IMR-90 (cell line): Measurements from ENCODE around the gene TMEM179. TPM values are rescaled to one million over a fixed set of nuclear protein-coding genes. Genes with fewer than 3 reads are reported as not detected.

Experiments used
- ATAC-seq: fragments of 200-7000 bp; cut with Tn5 transposase; 2 replicates; pipeline ENCODE4 v1.9.1; 2020; ENCODE audit warnings: low read depth, mild to moderate bottlenecking, moderate library complexity
- BruUV-seq: library from RNA; stranded (reverse); fragments of 400-500 nt; replicated peaks from 2 replicates; lab custom pipeline; 2021; lab: Mats Ljungman, UMichigan
- CTCF ChIA-PET: fragments of 300-600 bp; formaldehyde crosslinking; extraction: SDS; loops from one replicate; lab custom pipeline; 2021; ENCODE audit warnings: antibody characterized with exemption; lab: Yijun Ruan, JAX
- POLR2A ChIA-PET: fragments of 300-600 bp; sonication (Branson Sonifier 250); formaldehyde crosslinking; loops from one replicate; lab custom pipeline; 2022; ENCODE audit warnings: antibody characterized with exemption; ENCODE audit not compliant: unreplicated experiment; lab: Charles Lee
- DNase-seq: peaks from one replicate; pipeline ENCODE4 v3.0.0; 2013
- H2AFZ ChIP-seq: replicated peaks from 2 replicates; pipeline ENCODE3; 2013; ENCODE audit warnings: low read length, mild to moderate bottlenecking; ENCODE audit not compliant: poor library complexity
- H2AK5ac ChIP-seq: 2 replicates; pipeline ENCODE4 v1.6.1; 2013; ENCODE audit warnings: low read depth, low read length, inconsistent platforms
- H2AK9ac ChIP-seq: replicated peaks from 2 replicates; pipeline ENCODE3; 2013; ENCODE audit warnings: mild to moderate bottlenecking, low read depth, low read length, moderate library complexity; ENCODE audit not compliant: poor library complexity
- H2BK120ac ChIP-seq: 2 replicates; pipeline ENCODE4 v1.6.1; 2013; ENCODE audit warnings: low read depth, low read length, inconsistent platforms
- H2BK15ac ChIP-seq: 3 replicates; pipeline ENCODE4 v1.6.1; 2013; ENCODE audit warnings: low read depth, low read length, inconsistent platforms
- H2BK20ac ChIP-seq: 2 replicates; pipeline ENCODE4 v1.6.1; 2013; ENCODE audit warnings: low read depth, mild to moderate bottlenecking, inconsistent platforms, low read length, moderate library complexity
- H2BK5ac ChIP-seq: 2 replicates; pipeline ENCODE4 v1.6.1; 2013; ENCODE audit warnings: mild to moderate bottlenecking, low read depth, low read length, inconsistent platforms; ENCODE audit not compliant: poor library complexity, severe bottlenecking
- H3K14ac ChIP-seq: replicated peaks from 2 replicates; pipeline ENCODE4 v1.6.1; 2013; ENCODE audit warnings: low read depth, low read length, inconsistent platforms
- H3K18ac ChIP-seq: 2 replicates; pipeline ENCODE4 v1.6.1; 2013; ENCODE audit warnings: low read depth, low read length, control low read depth
- H3K23ac ChIP-seq: 2 replicates; pipeline ENCODE4 v1.6.1; 2013; ENCODE audit warnings: low read depth, low read length, inconsistent platforms
- H3K27ac ChIP-seq: 2 replicates; pipeline ENCODE4 v1.5.1; 2013; ENCODE audit warnings: mild to moderate bottlenecking, control low read depth, low read length; ENCODE audit not compliant: insufficient read depth
- H3K27me3 ChIP-seq: 2 replicates; pipeline ENCODE4 v1.6.1; 2013; ENCODE audit warnings: low read length; ENCODE audit not compliant: control insufficient read depth, insufficient read depth
- H3K36me3 ChIP-seq: 2 replicates; pipeline ENCODE4 v1.6.1; 2013; ENCODE audit warnings: low read length, mixed read lengths; ENCODE audit not compliant: control insufficient read depth, insufficient read depth
- H3K4ac ChIP-seq: 2 replicates; pipeline ENCODE4 v1.6.1; 2013; ENCODE audit warnings: low read depth, low read length, inconsistent platforms
- H3K4me1 ChIP-seq: 2 replicates; pipeline ENCODE4 v1.6.1; 2013; ENCODE audit warnings: low read length, mixed read lengths; ENCODE audit not compliant: control insufficient read depth, insufficient read depth
- H3K4me2 ChIP-seq: 2 replicates; pipeline ENCODE4 v1.6.1; 2013; ENCODE audit warnings: low read depth, mild to moderate bottlenecking, control low read depth, low read length, moderate library complexity
- H3K4me3 ChIP-seq: 2 replicates; pipeline ENCODE4 v1.5.1; 2013; ENCODE audit warnings: low read depth, mild to moderate bottlenecking, control low read depth, low read length, moderate library complexity; ENCODE audit not compliant: insufficient read depth
- H3K56ac ChIP-seq: 2 replicates; pipeline ENCODE4 v1.6.1; 2013; ENCODE audit warnings: low read length, inconsistent platforms; ENCODE audit not compliant: insufficient read depth; ENCODE audit errors: extremely low read depth
- H3K79me1 ChIP-seq, 2 experiments: 2 replicates each; pipeline ENCODE4 v1.6.1; 2013; ENCODE audit warnings: low read length in 2 of 2, inconsistent platforms in 1 of 2, low read depth in 1 of 2
- H3K9ac ChIP-seq: 2 replicates; pipeline ENCODE4 v1.6.1; 2013; ENCODE audit warnings: low read depth, low read length, control low read depth
- H3K9me1 ChIP-seq: 2 replicates; pipeline ENCODE4 v1.6.1; 2013; ENCODE audit warnings: low read length, inconsistent platforms; ENCODE audit not compliant: insufficient read depth
- H3K9me3 ChIP-seq: 2 replicates; pipeline ENCODE4 v1.6.1; 2013; ENCODE audit warnings: low read length; ENCODE audit not compliant: control insufficient read depth, insufficient read depth
- H4K20me1 ChIP-seq: 2 replicates; pipeline ENCODE4 v1.6.1; 2013; ENCODE audit warnings: low read length, inconsistent platforms; ENCODE audit not compliant: insufficient read depth
- H4K5ac ChIP-seq: 2 replicates; pipeline ENCODE4 v1.6.1; 2013; ENCODE audit warnings: mild to moderate bottlenecking, low read depth, low read length, control low read depth
- H4K8ac ChIP-seq, 2 experiments: 2 replicates each; pipeline ENCODE4 v1.6.1; 2013; ENCODE audit warnings: low read depth in 2 of 2, low read length in 2 of 2, control low read depth in 1 of 2, inconsistent platforms in 1 of 2
- H4K91ac ChIP-seq: 2 replicates; pipeline ENCODE4 v1.6.1; 2013; ENCODE audit warnings: low read depth, low read length, inconsistent platforms; ENCODE audit not compliant: insufficient read depth
- CEBPB ChIP-seq: IDR thresholded peaks from 2 replicates; pipeline ENCODE4 v1.6.1; 2012; ENCODE audit warnings: low read depth, low read length, improper control_type of control experiment
- MAFK ChIP-seq: IDR thresholded peaks from 2 replicates; pipeline ENCODE4 v1.6.1; 2012; ENCODE audit warnings: low read depth, low read length, improper control_type of control experiment
- RAD21 ChIP-seq: IDR thresholded peaks from 2 replicates; pipeline ENCODE4 v1.6.1; 2012; ENCODE audit warnings: low read length, improper control_type of control experiment
- SMC3 ChIP-seq: fragments of 150-350 bp; IDR thresholded peaks from 2 replicates; pipeline ENCODE4 v1.6.1; 2016; ENCODE audit warnings: low read depth, mild to moderate bottlenecking, antibody characterized with exemption, low read length, moderate library complexity
- USF2 ChIP-seq: fragments of 150-350 bp; IDR thresholded peaks from 2 replicates; pipeline ENCODE4 v1.6.1; 2017; ENCODE audit warnings: mild to moderate bottlenecking, antibody characterized with exemption, low read length, low read depth
- WGBS, 2 experiments: methylation state at CpG; one replicate each; pipeline versions ENCODE4 v1.1.5 to v1.1.7; 2013; ENCODE audit warnings: missing lambda C conversion rate in 2 of 2; ENCODE audit not compliant: insufficient read length in 1 of 2; ENCODE audit errors: extremely low coverage in 2 of 2; 5-methylcytosine and 5-hydroxymethylcytosine counted together
- dilution Hi-C: fragments of 300-500 bp; cut with HindIII; formaldehyde crosslinking; loops from one replicate; pipeline ENCODE4 v1.14.3; 2018; ENCODE audit warnings: low sequenced_read_pairs; ENCODE audit not compliant: unreplicated experiment
- in situ Hi-C: fragments of 300-500 bp; cut with MboI; formaldehyde crosslinking; loops from 3 replicates; pipeline ENCODE4 v1.14.3; 2019; ENCODE audit warnings: low sequenced_read_pairs, inconsistent platforms, mixed read lengths
- intact Hi-C: fragments of 100-400 bp; cut with micrococcal nuclease; formaldehyde crosslinking; loops from 2 replicates; pipeline ENCODE4 v1.10.0; 2022
- polyA plus RNA-seq, 3 experiments: library from polyadenylated mRNA; depleted of rRNA; stranded (reverse); fragments of >200 nt; gene quantifications; 2 replicates each; pipeline ENCODE4 v1.2.3, GENCODE V29; 2012; ENCODE audit warnings: low replicate concordance in 1 of 3
- total RNA-seq: library from RNA; depleted of rRNA; stranded (reverse); fragments of >200 nt; gene quantifications from 2 replicates; pipeline ENCODE4 v1.2.3, GENCODE V29; 2012

TMEM179 gene
- total and polyA plus RNA-seq, 2 of the 4 experiments (the other 2 are of a cell fraction), result not detected

GRCh38 chr14:104609666-104610065 lies 5.1 kb upstream of the TMEM179 start:
- WGBS, 2 experiments, result 64% methylated on average over 5 of the region's 7 CpGs; no CpG with 5 or more reads in 1 of the 2 experiments
- CTCF ChIA-PET, result no interaction called here
- in situ Hi-C loops, result no loop called here

More at GRCh38 chr14:104609666-104610065, 5.1 kb upstream of the TMEM179 start:
- no peak overlapping the region for H2AK9ac ChIP-seq
- no peak overlapping the region for H2BK5ac ChIP-seq
- H2BK120ac ChIP-seq, result no peak overlapping the region
- no peaks in the 10 kb centered on the region for H3K79me1 ChIP-seq
- no peaks in the 10 kb centered on the region for H3K9me1 ChIP-seq
- no peak overlapping the region for H3K56ac ChIP-seq
- H2AK5ac ChIP-seq, result no peak overlapping the region
- H3K23ac ChIP-seq, result no peak overlapping the region
- BruUV-seq, result no TSS peak
- no peak overlapping the region for H3K18ac ChIP-seq
- no peak for ATAC-seq
- DNase-seq, result no peak
- H3K14ac ChIP-seq, result no peak overlapping the region
- no peak overlapping the region for H4K8ac ChIP-seq
- H3K27ac ChIP-seq, result no peak overlapping the region
- peaks cover 7% of the 10 kb centered on the region for H3K27me3 ChIP-seq
- no peak overlapping the region for H2AFZ ChIP-seq
- no peak overlapping the region for H4K91ac ChIP-seq
- H3K36me3 ChIP-seq, result no peaks in the 10 kb centered on the region
- TF ChIP-seq USF2 (no peak), SMC3 (no peak), RAD21 (no peak), MAFK (no peak), CEBPB (no peak)
- no peaks in the 10 kb centered on the region for H4K20me1 ChIP-seq
- no peaks in the 10 kb centered on the region for H3K4me1 ChIP-seq
- dilution Hi-C loops (no loop called here), intact Hi-C loops (no loop called here)
- H3K4me2 ChIP-seq, result no peak overlapping the region
- POLR2A ChIA-PET, result no interaction called here
- H2BK15ac ChIP-seq, result no peak overlapping the region
- no peak overlapping the region for H4K5ac ChIP-seq
- no peaks in the 10 kb centered on the region for H3K9me3 ChIP-seq
- H3K4me3 ChIP-seq, result no peak overlapping the region
- H2BK20ac ChIP-seq, result no peak overlapping the region
- H3K4ac ChIP-seq, result no peak overlapping the region
- no peak overlapping the region for H3K9ac ChIP-seq
